Panc1 (cell line): ENCODE measurements around the gene DDX17. TPM values are rescaled to one million over a fixed set of nuclear protein-coding genes. Genes with fewer than 3 reads are reported as not detected.

ENCODE experiments used
- ATAC-seq: fragments of 200-7000 bp; cut with Tn5 transposase; 2 replicates; pipeline ENCODE4 v1.9.1; 2020; ENCODE audit warnings: mild to moderate bottlenecking, moderate library complexity
- BruUV-seq: library from RNA; stranded (reverse); fragments of 400-500 nt; replicated peaks from 2 replicates; lab custom pipeline; 2021; lab: Mats Ljungman, UMichigan
- CTCF ChIA-PET: fragments of 300-600 bp; sonication (Branson Sonifier 250); formaldehyde crosslinking; loops from one replicate; lab custom pipeline; 2022; ENCODE audit warnings: antibody characterized with exemption; lab: Charles Lee
- POLR2A ChIA-PET: fragments of 300-600 bp; sonication (Branson Sonifier 250); formaldehyde crosslinking; loops from one replicate; lab custom pipeline; 2022; ENCODE audit warnings: antibody characterized with exemption; lab: Charles Lee
- DNase-seq: peaks from one replicate; pipeline ENCODE4 v3.0.0-alpha.2; 2010; ENCODE audit warnings: low read depth, low spot score
- H3K27ac ChIP-seq: 2 replicates; pipeline ENCODE4 v1.5.1; 2011; ENCODE audit warnings: mild to moderate bottlenecking, low read length, inconsistent platforms
- H3K27me3 ChIP-seq: fragments of 200-500 bp; sonication (Bioruptor generic); 2 replicates; pipeline ENCODE4 v1.6.0; 2014; ENCODE audit warnings: low read length, inconsistent platforms; ENCODE audit not compliant: control insufficient read depth, insufficient read depth
- H3K36me3 ChIP-seq: fragments of 200-500 bp; sonication (Bioruptor generic); 2 replicates; pipeline ENCODE4 v1.5.1; 2014; ENCODE audit warnings: inconsistent platforms, mild to moderate bottlenecking, low read length, moderate library complexity; ENCODE audit not compliant: control insufficient read depth, insufficient read depth
- H3K4me1 ChIP-seq: 2 replicates; pipeline ENCODE4 v1.5.1; 2011; ENCODE audit warnings: inconsistent platforms, mild to moderate bottlenecking, low read length, moderate library complexity; ENCODE audit not compliant: control insufficient read depth, insufficient read depth
- H3K4me3 ChIP-seq, 2 experiments: 2 replicates each; pipeline ENCODE4 v1.5.1; 2011 to 2012; ENCODE audit warnings: low read depth in 2 of 2, low read length in 2 of 2, mild to moderate bottlenecking in 2 of 2, inconsistent platforms in 1 of 2, moderate library complexity in 1 of 2
- H3K9me3 ChIP-seq: fragments of 200-500 bp; sonication (Bioruptor generic); 2 replicates; pipeline ENCODE4 v1.5.1; 2014; ENCODE audit warnings: low read depth, mild to moderate bottlenecking, inconsistent platforms, low read length, moderate library complexity; ENCODE audit not compliant: control insufficient read depth, insufficient read depth
- POLR2AphosphoS5 ChIP-seq: IDR thresholded peaks from 2 replicates; pipeline ENCODE4 v1.6.1; 2012; ENCODE audit warnings: mild to moderate bottlenecking, low read depth, low read length, moderate library complexity
- SIN3A ChIP-seq: IDR thresholded peaks from 2 replicates; pipeline ENCODE4 v1.6.1; 2012; ENCODE audit warnings: low read depth, mild to moderate bottlenecking, low read length, moderate library complexity, borderline replicate concordance; ENCODE audit not compliant: insufficient read depth
- TCF7L2 ChIP-seq: IDR thresholded peaks from 2 replicates; pipeline ENCODE4 v1.6.1; 2011; ENCODE audit warnings: mild to moderate bottlenecking, low read depth, low read length, inconsistent platforms
- in situ Hi-C: cut with HindIII; loops from 2 replicates; pipeline ENCODE4 v1.10.0; 2016; ENCODE audit warnings: low sequenced_read_pairs, low pct_unique_long_range_greater_than_20kb
- intact Hi-C: fragments of 100-400 bp; cut with micrococcal nuclease; formaldehyde crosslinking; loops from one replicate; pipeline ENCODE4 v1.10.0; 2022; ENCODE audit not compliant: unreplicated experiment
- total RNA-seq: library from RNA; stranded (reverse); gene quantifications from one replicate; pipeline ENCODE4 v1.2.1, GENCODE V29; 2021; ENCODE audit not compliant: unreplicated experiment
- TF ChIP-seq, protein P1 (sequence below), 2 experiments: IDR thresholded peaks; 2 replicates each; pipeline ENCODE4 v1.6.1; 2011 to 2012; ENCODE audit warnings: low read depth in 2 of 2, control low read depth in 1 of 2, low read length in 1 of 2, mild to moderate bottlenecking in 1 of 2, moderate library complexity in 1 of 2; ENCODE audit not compliant: insufficient read depth in 1 of 2
- TF ChIP-seq, protein P2 (sequence below): fragments of 450-650 bp; IDR thresholded peaks from 2 replicates; pipeline ENCODE4 v1.5.1; 2017; ENCODE audit warnings: mild to moderate bottlenecking

The DDX17 gene
- total RNA-seq, 1 experiment from 2014 or later, result 277 TPM

DNA sequence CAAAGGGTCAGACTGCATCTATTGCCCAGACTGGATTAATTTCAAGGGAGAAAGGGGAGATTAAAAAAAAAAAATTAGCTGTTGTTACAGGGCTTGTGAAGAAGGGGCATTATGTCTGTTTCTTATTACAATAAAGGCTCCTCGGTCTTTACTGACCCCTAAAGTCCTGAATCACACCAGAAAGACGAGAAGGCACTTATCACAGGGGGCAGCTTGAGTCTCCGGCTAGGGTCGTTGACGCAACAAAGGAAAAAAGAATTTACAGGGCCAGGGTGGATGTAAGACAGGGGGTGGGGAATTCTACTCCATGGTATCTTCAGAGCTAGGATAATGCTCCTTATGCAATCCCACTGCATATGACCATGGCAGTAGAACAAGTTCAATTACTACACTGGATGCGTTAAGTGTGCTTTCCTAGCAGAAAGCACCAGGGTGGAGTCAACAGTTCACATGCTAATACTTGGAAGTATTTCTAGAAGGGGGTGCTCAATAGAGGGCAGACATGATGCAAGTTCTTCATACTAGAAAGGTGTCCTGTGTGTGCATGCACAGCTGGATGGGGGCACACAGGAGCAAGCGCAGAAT, 16.5 kb downstream of the DDX17 start:
- Histone ChIP-seq H3K4me1 (no peaks in the 10 kb centered on the region; the same call in none of the 2 replicates), H3K27me3 (no peaks in the 10 kb centered on the region), H3K36me3 (peaks cover 75% of the 10 kb centered on the region), H3K27ac (no peak overlapping the region), H3K9me3 (no peaks in the 10 kb centered on the region), H3K4me3 (no peak overlapping the region)
- intact Hi-C loops, result no loop called here
- in situ Hi-C loops, result no loop called here
- peak; percentile 22; the same call in 1 of the 2 replicates for TF ChIP-seq POLR2AphosphoS5
- TF ChIP-seq, protein P1, sequence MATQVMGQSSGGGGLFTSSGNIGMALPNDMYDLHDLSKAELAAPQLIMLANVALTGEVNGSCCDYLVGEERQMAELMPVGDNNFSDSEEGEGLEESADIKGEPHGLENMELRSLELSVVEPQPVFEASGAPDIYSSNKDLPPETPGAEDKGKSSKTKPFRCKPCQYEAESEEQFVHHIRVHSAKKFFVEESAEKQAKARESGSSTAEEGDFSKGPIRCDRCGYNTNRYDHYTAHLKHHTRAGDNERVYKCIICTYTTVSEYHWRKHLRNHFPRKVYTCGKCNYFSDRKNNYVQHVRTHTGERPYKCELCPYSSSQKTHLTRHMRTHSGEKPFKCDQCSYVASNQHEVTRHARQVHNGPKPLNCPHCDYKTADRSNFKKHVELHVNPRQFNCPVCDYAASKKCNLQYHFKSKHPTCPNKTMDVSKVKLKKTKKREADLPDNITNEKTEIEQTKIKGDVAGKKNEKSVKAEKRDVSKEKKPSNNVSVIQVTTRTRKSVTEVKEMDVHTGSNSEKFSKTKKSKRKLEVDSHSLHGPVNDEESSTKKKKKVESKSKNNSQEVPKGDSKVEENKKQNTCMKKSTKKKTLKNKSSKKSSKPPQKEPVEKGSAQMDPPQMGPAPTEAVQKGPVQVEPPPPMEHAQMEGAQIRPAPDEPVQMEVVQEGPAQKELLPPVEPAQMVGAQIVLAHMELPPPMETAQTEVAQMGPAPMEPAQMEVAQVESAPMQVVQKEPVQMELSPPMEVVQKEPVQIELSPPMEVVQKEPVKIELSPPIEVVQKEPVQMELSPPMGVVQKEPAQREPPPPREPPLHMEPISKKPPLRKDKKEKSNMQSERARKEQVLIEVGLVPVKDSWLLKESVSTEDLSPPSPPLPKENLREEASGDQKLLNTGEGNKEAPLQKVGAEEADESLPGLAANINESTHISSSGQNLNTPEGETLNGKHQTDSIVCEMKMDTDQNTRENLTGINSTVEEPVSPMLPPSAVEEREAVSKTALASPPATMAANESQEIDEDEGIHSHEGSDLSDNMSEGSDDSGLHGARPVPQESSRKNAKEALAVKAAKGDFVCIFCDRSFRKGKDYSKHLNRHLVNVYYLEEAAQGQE (IDR thresholded peaks at IDR 0.05; ENCODE audit: insufficient read depth in 1 of 2, low read depth in 2 of 2, low read length in 1 of 2), result no peak
- POLR2A ChIA-PET, result no interaction called here
- ATAC-seq (no peak), DNase-seq (no peak)
- CTCF ChIA-PET, result no interaction called here
- BruUV-seq, result no TSS peak

DNA sequence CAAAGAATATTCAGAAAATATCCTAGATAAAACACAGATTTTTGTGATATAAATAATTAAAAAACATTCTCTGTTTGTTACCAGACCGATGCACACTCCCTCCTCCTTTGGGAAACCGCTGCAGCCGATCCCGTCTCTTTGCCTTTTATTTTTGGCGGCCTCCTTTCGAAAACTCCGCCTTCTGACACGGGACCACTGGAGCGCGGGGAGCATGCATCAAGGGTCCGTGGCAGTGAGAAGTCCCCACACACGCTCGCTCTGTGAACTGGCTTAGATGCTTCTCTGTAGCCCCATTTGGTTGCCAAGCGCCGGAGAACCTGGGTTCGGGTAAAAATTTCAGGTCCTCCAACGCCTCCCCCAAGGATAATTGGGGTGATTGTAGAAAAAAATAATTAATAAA, 17.0 kb downstream of the DDX17 start:
- TF ChIP-seq, protein P2, sequence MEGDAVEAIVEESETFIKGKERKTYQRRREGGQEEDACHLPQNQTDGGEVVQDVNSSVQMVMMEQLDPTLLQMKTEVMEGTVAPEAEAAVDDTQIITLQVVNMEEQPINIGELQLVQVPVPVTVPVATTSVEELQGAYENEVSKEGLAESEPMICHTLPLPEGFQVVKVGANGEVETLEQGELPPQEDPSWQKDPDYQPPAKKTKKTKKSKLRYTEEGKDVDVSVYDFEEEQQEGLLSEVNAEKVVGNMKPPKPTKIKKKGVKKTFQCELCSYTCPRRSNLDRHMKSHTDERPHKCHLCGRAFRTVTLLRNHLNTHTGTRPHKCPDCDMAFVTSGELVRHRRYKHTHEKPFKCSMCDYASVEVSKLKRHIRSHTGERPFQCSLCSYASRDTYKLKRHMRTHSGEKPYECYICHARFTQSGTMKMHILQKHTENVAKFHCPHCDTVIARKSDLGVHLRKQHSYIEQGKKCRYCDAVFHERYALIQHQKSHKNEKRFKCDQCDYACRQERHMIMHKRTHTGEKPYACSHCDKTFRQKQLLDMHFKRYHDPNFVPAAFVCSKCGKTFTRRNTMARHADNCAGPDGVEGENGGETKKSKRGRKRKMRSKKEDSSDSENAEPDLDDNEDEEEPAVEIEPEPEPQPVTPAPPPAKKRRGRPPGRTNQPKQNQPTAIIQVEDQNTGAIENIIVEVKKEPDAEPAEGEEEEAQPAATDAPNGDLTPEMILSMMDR, result no peak
- TF ChIP-seq TCF7L2 (no peak), POLR2AphosphoS5 (no peak), SIN3A (no peak)
- TF ChIP-seq, protein P1 (IDR thresholded peaks at IDR 0.05; ENCODE audit: insufficient read depth in 1 of 2, low read depth in 2 of 2, low read length in 1 of 2), result no peak
- no peaks in the 10 kb centered on the region for H3K27me3 ChIP-seq
- H3K4me1 ChIP-seq, result no peaks in the 10 kb centered on the region; the same call in none of the 2 replicates
- POLR2A ChIA-PET, result no interaction called here
- intact Hi-C loops (no loop called here), in situ Hi-C loops (no loop called here)
- ATAC-seq (no peak), DNase-seq (no peak)
- BruUV-seq, result no TSS peak
- no peaks in the 10 kb centered on the region for H3K9me3 ChIP-seq
- CTCF ChIA-PET, result no interaction called here
- peaks cover 75% of the 10 kb centered on the region for H3K36me3 ChIP-seq
- H3K4me3 ChIP-seq, result no peak overlapping the region
- no peak overlapping the region for H3K27ac ChIP-seq
